Lower leg skin (tissue), 4 donors: ENCODE measurements around the gene AMN. TPM values are rescaled to one million over a fixed set of nuclear protein-coding genes. Genes with fewer than 3 reads are reported as not detected.
"Not testable (repeated sequence)": the region's sequence is repeated elsewhere in the genome, so short reads cannot be mapped to it uniquely, and the experiment has no call there.

Source experiments
- DNase-seq, 2 donors: peaks; one replicate each; pipeline ENCODE4 v3.0.0-alpha.2; 2019; ENCODE audit warnings: low spot score in 2 of 2
- H3K4me3 ChIP-seq: fragments of 200-600 bp; sonication (generic); 2 replicates; pipeline ENCODE4 v1.5.1; 2017; ENCODE audit warnings: mild to moderate bottlenecking, low read depth; ENCODE audit not compliant: poor library complexity, severe bottlenecking
- POLR2A ChIP-seq, 2 donors: fragments of 450-650 bp; IDR thresholded peaks; one replicate each; pipeline ENCODE4 v1.6.1; 2016 to 2017; ENCODE audit warnings: antibody characterized with exemption in 2 of 2, mild to moderate bottlenecking in 1 of 2, moderate library complexity in 1 of 2
- WGBS, 2 donors: methylation state at CpG; one replicate each; pipeline ENCODE4 v1.1.5; 2018; 5-methylcytosine and 5-hydroxymethylcytosine counted together
- intact Hi-C: fragments of 100-400 bp; cut with DNase I; formaldehyde crosslinking; loops from one replicate; pipeline ENCODE4 v1.15.0; 2023; ENCODE audit warnings: low total_unique reads
- total RNA-seq, 4 donors: library from RNA; depleted of rRNA; stranded (reverse); fragments of >200 nt; gene quantifications; one replicate each; pipeline ENCODE4 v1.1.0, GENCODE V29; 2016
- TF ChIP-seq, protein P1 (sequence below), 3 donors: fragments of 450-650 bp; IDR thresholded peaks; one replicate each; pipeline ENCODE4 v1.5.1; 2016; ENCODE audit warnings: antibody characterized with exemption in 3 of 3, mild to moderate bottlenecking in 3 of 3, moderate library complexity in 2 of 3

The AMN gene
- total RNA-seq, 4 donors from 2014 or later: 21.5 to 29.1 (median 24.1) TPM

- 58 to 64% methylated on average over 9 of the region's 9 CpGs for WGBS, 2 donors
- peak; percentile 59 to 91 for DNase-seq
- intact Hi-C loops: no loop called here
Measured at GRCh38 chr14:102893452-102893851, 29.0 kb upstream of the AMN start.

GRCh38 chr14:102896735-102897134, 25.7 kb upstream of the AMN start:
- DNase-seq, intact Hi-C loops, H3K4me3 ChIP-seq: not testable (repeated sequence)

More at GRCh38 chr14:102893452-102893851, 29.0 kb upstream of the AMN start:
- no peak overlapping the region for H3K4me3 ChIP-seq
- TF ChIP-seq, protein P1, sequence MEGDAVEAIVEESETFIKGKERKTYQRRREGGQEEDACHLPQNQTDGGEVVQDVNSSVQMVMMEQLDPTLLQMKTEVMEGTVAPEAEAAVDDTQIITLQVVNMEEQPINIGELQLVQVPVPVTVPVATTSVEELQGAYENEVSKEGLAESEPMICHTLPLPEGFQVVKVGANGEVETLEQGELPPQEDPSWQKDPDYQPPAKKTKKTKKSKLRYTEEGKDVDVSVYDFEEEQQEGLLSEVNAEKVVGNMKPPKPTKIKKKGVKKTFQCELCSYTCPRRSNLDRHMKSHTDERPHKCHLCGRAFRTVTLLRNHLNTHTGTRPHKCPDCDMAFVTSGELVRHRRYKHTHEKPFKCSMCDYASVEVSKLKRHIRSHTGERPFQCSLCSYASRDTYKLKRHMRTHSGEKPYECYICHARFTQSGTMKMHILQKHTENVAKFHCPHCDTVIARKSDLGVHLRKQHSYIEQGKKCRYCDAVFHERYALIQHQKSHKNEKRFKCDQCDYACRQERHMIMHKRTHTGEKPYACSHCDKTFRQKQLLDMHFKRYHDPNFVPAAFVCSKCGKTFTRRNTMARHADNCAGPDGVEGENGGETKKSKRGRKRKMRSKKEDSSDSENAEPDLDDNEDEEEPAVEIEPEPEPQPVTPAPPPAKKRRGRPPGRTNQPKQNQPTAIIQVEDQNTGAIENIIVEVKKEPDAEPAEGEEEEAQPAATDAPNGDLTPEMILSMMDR (IDR thresholded peaks at IDR 0.05): no peak
- TF ChIP-seq POLR2A (IDR thresholded peaks at IDR 0.05): no peak

GRCh38 chr14:102897299-102898027, 25.0 kb upstream of the AMN start:
- TF ChIP-seq, protein P1 (IDR thresholded peaks at IDR 0.05): no peak
- no peak for TF ChIP-seq POLR2A (IDR thresholded peaks at IDR 0.05)
- WGBS, 2 donors: 91 to 94% methylated on average over 14 of the region's 14 CpGs
- no peak for DNase-seq
- intact Hi-C loops: no loop called here
- no peak overlapping the region for H3K4me3 ChIP-seq

DNA sequence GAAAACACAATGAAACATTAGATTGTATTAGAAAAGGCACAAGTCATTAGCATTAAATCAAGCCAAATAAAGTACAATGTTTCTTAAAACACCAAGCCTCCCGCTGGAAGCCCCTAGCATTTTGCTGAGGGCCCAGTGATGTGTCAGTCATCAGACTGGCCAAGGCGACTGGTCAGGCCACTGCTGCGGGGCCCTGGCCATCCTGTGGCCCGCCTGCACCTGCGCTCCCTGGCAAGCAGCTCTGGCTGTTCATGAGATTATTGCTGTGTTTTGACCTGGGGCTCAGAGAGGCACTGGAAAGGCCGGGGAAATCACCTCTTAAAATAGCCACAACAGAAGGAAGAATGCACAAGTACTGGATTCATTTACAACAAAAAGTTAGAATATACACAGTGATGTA, 24.2 kb upstream of the AMN start:
- 78 to 94% methylated on average over 6 of the region's 6 CpGs for WGBS, 2 donors
- H3K4me3 ChIP-seq: no peak overlapping the region
- no peak for TF ChIP-seq POLR2A (IDR thresholded peaks at IDR 0.05)
- TF ChIP-seq, protein P1 (IDR thresholded peaks at IDR 0.05): no peak
- no peak for DNase-seq
- intact Hi-C loops: no loop called here

- 90 to 92% methylated on average over 18 of the region's 18 CpGs for WGBS, 2 donors
- no peak for DNase-seq
Measured at GRCh38 chr14:102898776-102899515, 23.5 kb upstream of the AMN start.

GRCh38 chr14:102899516-102899900, 23.0 kb upstream of the AMN start:
- H3K4me3 ChIP-seq: no peak overlapping the region
- WGBS, 2 donors: 99 to 100% methylated on average over 8 of the region's 8 CpGs
- DNase-seq: no peak
- TF ChIP-seq POLR2A (IDR thresholded peaks at IDR 0.05): no peak
- TF ChIP-seq, protein P1 (IDR thresholded peaks at IDR 0.05): no peak
- intact Hi-C loops: no loop called here

More at GRCh38 chr14:102898776-102899515, 23.5 kb upstream of the AMN start:
- no peak overlapping the region for H3K4me3 ChIP-seq
- TF ChIP-seq, protein P1 (IDR thresholded peaks at IDR 0.05): no peak
- TF ChIP-seq POLR2A (IDR thresholded peaks at IDR 0.05): no peak
- intact Hi-C loops: no loop called here
